ENCODE measurements around the gene UQCC2.

UQCC2 gene

GRCh38 chr6:33678932-33679490 is 32.5 kb downstream of the UQCC2 start:
- no peak overlapping the region for H3K27ac ChIP-seq (ENCODE audit: low read depth, low read length)
- no peaks in the 10 kb centered on the region for H3K9me3 ChIP-seq (ENCODE audit: control insufficient read depth, insufficient read depth, low read depth, low read length)
- no peak overlapping the region for H3K9ac ChIP-seq (ENCODE audit: low read length)
- no peaks in the 10 kb centered on the region for H3K27me3 ChIP-seq (ENCODE audit: control insufficient read depth, insufficient read depth, low read length)
- peaks cover 87% of the 10 kb centered on the region for H3K36me3 ChIP-seq (ENCODE audit: control insufficient read depth, insufficient read depth, low read length)
- H3K4me1 ChIP-seq (ENCODE audit: control insufficient read depth, insufficient read depth, low read length) = no peaks in the 10 kb centered on the region
- H3K4me3 ChIP-seq (ENCODE audit: low read depth, low read length) = no peak overlapping the region

- Histone ChIP-seq H3K9me3 (ENCODE audit: control insufficient read depth, insufficient read depth, low read depth, low read length) (no peaks in the 10 kb centered on the region), H3K4me1 (ENCODE audit: control insufficient read depth, insufficient read depth, low read length) (no peaks in the 10 kb centered on the region), H3K4me3 (ENCODE audit: low read depth, low read length) (no peak overlapping the region), H3K9ac (ENCODE audit: low read length) (no peak overlapping the region), H3K27ac (ENCODE audit: low read depth, low read length) (no peak overlapping the region), H3K27me3 (ENCODE audit: control insufficient read depth, insufficient read depth, low read length) (no peaks in the 10 kb centered on the region), H3K36me3 (ENCODE audit: control insufficient read depth, insufficient read depth, low read length) (peaks cover 87% of the 10 kb centered on the region)
Observed at GRCh38 chr6:33678233-33678931, 33.1 kb downstream of the UQCC2 start.

- H3K36me3 ChIP-seq (ENCODE audit: control insufficient read depth, insufficient read depth, low read length) = peaks cover 81% of the 10 kb centered on the region
Observed at GRCh38 chr6:33677689-33678088, 33.8 kb downstream of the UQCC2 start.

DNA sequence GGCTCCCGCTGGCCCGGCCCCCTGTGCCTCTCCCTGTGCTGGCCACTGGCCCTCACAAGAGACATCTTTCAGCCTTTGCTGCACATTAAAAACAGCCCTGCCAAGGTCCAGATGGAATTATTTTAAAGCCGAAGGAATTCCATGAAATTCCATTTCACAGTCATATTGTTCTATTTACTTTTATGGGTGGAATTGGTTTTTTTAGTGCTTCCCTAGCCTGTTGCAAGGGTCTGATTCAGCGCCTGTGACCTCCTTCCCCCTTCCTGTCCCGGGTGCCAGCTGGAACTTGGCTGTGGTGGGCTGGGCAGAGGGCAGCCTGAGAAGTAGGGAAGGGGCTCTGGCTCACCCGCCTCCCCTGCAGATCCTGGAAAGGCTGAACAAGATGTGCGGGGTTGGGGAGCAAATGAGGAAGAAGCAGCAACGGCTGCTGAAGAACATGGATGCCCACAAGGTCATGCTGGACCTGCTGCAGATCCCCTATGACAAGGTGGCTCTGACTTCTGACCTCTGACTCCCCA is 34.3 kb downstream of the UQCC2 start:
- Histone ChIP-seq H3K4me3 (ENCODE audit: low read depth, low read length) (no peak overlapping the region), H3K27ac (ENCODE audit: low read depth, low read length) (no peak overlapping the region), H3K9ac (ENCODE audit: low read length) (no peak overlapping the region), H3K27me3 (ENCODE audit: control insufficient read depth, insufficient read depth, low read length) (no peaks in the 10 kb centered on the region), H3K4me1 (ENCODE audit: control insufficient read depth, insufficient read depth, low read length) (no peaks in the 10 kb centered on the region), H3K36me3 (ENCODE audit: control insufficient read depth, insufficient read depth, low read length) (peaks cover 78% of the 10 kb centered on the region), H3K9me3 (ENCODE audit: control insufficient read depth, insufficient read depth, low read depth, low read length) (no peaks in the 10 kb centered on the region)

More at GRCh38 chr6:33677689-33678088, 33.8 kb downstream of the UQCC2 start:
- no peaks in the 10 kb centered on the region for H3K9me3 ChIP-seq (ENCODE audit: control insufficient read depth, insufficient read depth, low read depth, low read length)
- H3K9ac ChIP-seq (ENCODE audit: low read length) = no peak overlapping the region
- no peak overlapping the region for H3K27ac ChIP-seq (ENCODE audit: low read depth, low read length)
- no peak overlapping the region for H3K4me3 ChIP-seq (ENCODE audit: low read depth, low read length)
- no peaks in the 10 kb centered on the region for H3K27me3 ChIP-seq (ENCODE audit: control insufficient read depth, insufficient read depth, low read length)
- H3K4me1 ChIP-seq (ENCODE audit: control insufficient read depth, insufficient read depth, low read length) = no peaks in the 10 kb centered on the region

GRCh38 chr6:33676416-33677142 is 34.9 kb downstream of the UQCC2 start:
- H3K27ac ChIP-seq (ENCODE audit: low read depth, low read length) = no peak overlapping the region
- no peak overlapping the region for H3K9ac ChIP-seq (ENCODE audit: low read length)
- H3K4me1 ChIP-seq (ENCODE audit: control insufficient read depth, insufficient read depth, low read length) = peaks cover under 1% of the 10 kb centered on the region; the same call in 1 of the 2 replicates
- H3K9me3 ChIP-seq (ENCODE audit: control insufficient read depth, insufficient read depth, low read depth, low read length) = no peaks in the 10 kb centered on the region
- no peaks in the 10 kb centered on the region for H3K27me3 ChIP-seq (ENCODE audit: control insufficient read depth, insufficient read depth, low read length)
- no peak overlapping the region for H3K4me3 ChIP-seq (ENCODE audit: low read depth, low read length)
- peaks cover 80% of the 10 kb centered on the region for H3K36me3 ChIP-seq (ENCODE audit: control insufficient read depth, insufficient read depth, low read length)

DNA sequence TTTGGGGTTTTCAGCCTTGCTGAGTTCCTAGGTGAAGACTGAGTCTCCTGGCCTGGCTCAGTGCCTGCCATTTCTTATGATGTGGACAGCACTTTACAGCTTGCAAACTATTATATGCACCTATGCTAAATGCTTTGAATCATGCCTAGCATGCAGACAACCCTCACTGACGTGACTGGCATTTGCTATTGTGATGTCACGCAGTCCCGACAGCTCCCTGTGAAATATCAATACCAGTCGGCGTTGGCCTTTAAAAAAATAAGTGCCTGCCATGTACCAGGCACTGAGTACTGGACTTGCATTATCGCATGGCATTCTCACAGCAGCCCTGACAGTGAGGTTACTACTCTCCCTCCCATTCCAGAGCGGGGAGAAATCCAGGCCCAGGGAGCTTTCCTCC is 35.5 kb downstream of the UQCC2 start:
- H3K27me3 ChIP-seq (ENCODE audit: control insufficient read depth, insufficient read depth, low read length) = no peaks in the 10 kb centered on the region
- peaks cover 7% of the 10 kb centered on the region; the same call in 1 of the 2 replicates for H3K4me1 ChIP-seq (ENCODE audit: control insufficient read depth, insufficient read depth, low read length)
- no peaks in the 10 kb centered on the region for H3K9me3 ChIP-seq (ENCODE audit: control insufficient read depth, insufficient read depth, low read depth, low read length)
- H3K27ac ChIP-seq (ENCODE audit: low read depth, low read length) = no peak overlapping the region
- peaks cover 80% of the 10 kb centered on the region for H3K36me3 ChIP-seq (ENCODE audit: control insufficient read depth, insufficient read depth, low read length)
- no peak overlapping the region for H3K9ac ChIP-seq (ENCODE audit: low read length)
- no peak overlapping the region for H3K4me3 ChIP-seq (ENCODE audit: low read depth, low read length)

GRCh38 chr6:33673851-33674250 is 37.6 kb downstream of the UQCC2 start:
- Histone ChIP-seq H3K36me3 (ENCODE audit: control insufficient read depth, insufficient read depth, low read length) (peaks cover 79% of the 10 kb centered on the region), H3K9me3 (ENCODE audit: control insufficient read depth, insufficient read depth, low read depth, low read length) (no peaks in the 10 kb centered on the region), H3K27ac (ENCODE audit: low read depth, low read length) (no peak overlapping the region), H3K4me3 (ENCODE audit: low read depth, low read length) (no peak overlapping the region), H3K27me3 (ENCODE audit: control insufficient read depth, insufficient read depth, low read length) (no peaks in the 10 kb centered on the region), H3K4me1 (ENCODE audit: control insufficient read depth, insufficient read depth, low read length) (peaks cover 7% of the 10 kb centered on the region; the same call in 1 of the 2 replicates), H3K9ac (ENCODE audit: low read length) (no peak overlapping the region)

DNA sequence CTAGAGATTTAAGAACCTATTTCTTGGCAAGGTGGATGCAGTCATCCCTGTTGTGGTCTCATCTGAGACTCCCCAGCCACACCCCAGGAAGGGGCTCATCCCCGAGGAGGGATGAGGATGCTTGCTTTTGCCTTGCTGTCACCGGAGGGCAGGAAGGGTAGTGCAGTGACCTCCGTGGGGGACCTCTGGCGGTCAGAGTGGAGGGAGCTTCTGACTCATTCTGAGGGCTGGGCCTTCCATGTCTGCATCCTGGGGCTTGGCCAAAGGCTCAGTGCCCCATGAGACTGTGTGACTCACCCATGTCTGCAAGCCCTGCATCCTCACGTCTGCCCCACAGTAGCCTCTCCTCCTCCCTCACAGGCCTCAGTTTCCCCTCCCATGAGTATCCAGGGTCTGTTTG is 38.7 kb downstream of the UQCC2 start:
- no peak overlapping the region for H3K9ac ChIP-seq (ENCODE audit: low read length)
- no peak overlapping the region for H3K4me3 ChIP-seq (ENCODE audit: low read depth, low read length)
- peaks cover 80% of the 10 kb centered on the region for H3K36me3 ChIP-seq (ENCODE audit: control insufficient read depth, insufficient read depth, low read length)

GRCh38 chr6:33671744-33672072 is 39.8 kb downstream of the UQCC2 start:
- peaks cover 80% of the 10 kb centered on the region for H3K36me3 ChIP-seq (ENCODE audit: control insufficient read depth, insufficient read depth, low read length)
- H3K4me3 ChIP-seq (ENCODE audit: low read depth, low read length) = no peak overlapping the region
- no peak overlapping the region for H3K9ac ChIP-seq (ENCODE audit: low read length)
- H3K4me1 ChIP-seq (ENCODE audit: control insufficient read depth, insufficient read depth, low read length) = peaks cover 12% of the 10 kb centered on the region; the same call in 1 of the 2 replicates
- H3K27me3 ChIP-seq (ENCODE audit: control insufficient read depth, insufficient read depth, low read length) = no peaks in the 10 kb centered on the region
- no peaks in the 10 kb centered on the region for H3K9me3 ChIP-seq (ENCODE audit: control insufficient read depth, insufficient read depth, low read depth, low read length)
- H3K27ac ChIP-seq (ENCODE audit: low read depth, low read length) = no peak overlapping the region

More for the DNA sequence above, 38.7 kb downstream of the UQCC2 start:
- Histone ChIP-seq H3K9me3 (ENCODE audit: control insufficient read depth, insufficient read depth, low read depth, low read length) (no peaks in the 10 kb centered on the region), H3K4me1 (ENCODE audit: control insufficient read depth, insufficient read depth, low read length) (peaks cover 12% of the 10 kb centered on the region; the same call in 1 of the 2 replicates), H3K27me3 (ENCODE audit: control insufficient read depth, insufficient read depth, low read length) (no peaks in the 10 kb centered on the region), H3K27ac (ENCODE audit: low read depth, low read length) (no peak overlapping the region)

GRCh38 chr6:33670971-33671743 is 40.3 kb downstream of the UQCC2 start:
- no peaks in the 10 kb centered on the region for H3K9me3 ChIP-seq (ENCODE audit: control insufficient read depth, insufficient read depth, low read depth, low read length)
- H3K27me3 ChIP-seq (ENCODE audit: control insufficient read depth, insufficient read depth, low read length) = no peaks in the 10 kb centered on the region
- H3K27ac ChIP-seq (ENCODE audit: low read depth, low read length) = no peak overlapping the region
- no peak overlapping the region for H3K9ac ChIP-seq (ENCODE audit: low read length)
- H3K4me3 ChIP-seq (ENCODE audit: low read depth, low read length) = no peak overlapping the region
- peaks cover 12% of the 10 kb centered on the region; the same call in 1 of the 2 replicates for H3K4me1 ChIP-seq (ENCODE audit: control insufficient read depth, insufficient read depth, low read length)
- H3K36me3 ChIP-seq (ENCODE audit: control insufficient read depth, insufficient read depth, low read length) = peaks cover 77% of the 10 kb centered on the region
